HFF-Myc (cell line): ENCODE results near the gene FHIT.

Source experiments
- DNase-seq: peaks from one replicate; pipeline ENCODE4 v3.0.0-alpha.2; 2011; ENCODE audit warnings: low read depth; ENCODE audit errors: extremely low read depth
- H3K4me3 ChIP-seq: replicated peaks from 2 replicates; pipeline ENCODE4 v1.5.1; 2011; ENCODE audit warnings: low read depth, mild to moderate bottlenecking, control low read depth, low read length
- TF ChIP-seq, protein P1 (sequence below): IDR thresholded peaks from 2 replicates; pipeline ENCODE4 v1.5.1; 2012; ENCODE audit warnings: mild to moderate bottlenecking, low read depth, low read length, control low read depth; ENCODE audit errors: missing control alignments

FHIT gene

DNA sequence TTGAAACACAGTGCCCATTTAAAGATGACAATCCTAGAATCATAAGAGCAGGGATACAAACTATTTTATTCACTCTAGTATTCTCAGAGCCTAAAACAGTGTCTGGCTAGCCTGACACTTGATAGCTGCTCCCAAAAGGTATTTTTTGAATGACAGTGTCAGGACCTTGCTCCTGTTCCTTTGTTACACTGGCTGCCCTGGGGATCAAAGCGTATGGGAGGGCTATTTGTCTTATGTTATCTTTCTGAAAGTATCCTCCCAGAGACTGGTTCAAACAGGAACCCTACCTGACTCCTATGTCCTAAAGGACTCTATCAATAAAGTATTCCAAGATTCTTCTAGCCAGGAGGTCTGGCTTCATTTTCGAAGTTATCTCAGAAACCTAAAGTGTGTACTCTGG lies 621.4 kb downstream of the FHIT start:
- no peak overlapping the region for H3K4me3 ChIP-seq
- TF ChIP-seq, protein P1, sequence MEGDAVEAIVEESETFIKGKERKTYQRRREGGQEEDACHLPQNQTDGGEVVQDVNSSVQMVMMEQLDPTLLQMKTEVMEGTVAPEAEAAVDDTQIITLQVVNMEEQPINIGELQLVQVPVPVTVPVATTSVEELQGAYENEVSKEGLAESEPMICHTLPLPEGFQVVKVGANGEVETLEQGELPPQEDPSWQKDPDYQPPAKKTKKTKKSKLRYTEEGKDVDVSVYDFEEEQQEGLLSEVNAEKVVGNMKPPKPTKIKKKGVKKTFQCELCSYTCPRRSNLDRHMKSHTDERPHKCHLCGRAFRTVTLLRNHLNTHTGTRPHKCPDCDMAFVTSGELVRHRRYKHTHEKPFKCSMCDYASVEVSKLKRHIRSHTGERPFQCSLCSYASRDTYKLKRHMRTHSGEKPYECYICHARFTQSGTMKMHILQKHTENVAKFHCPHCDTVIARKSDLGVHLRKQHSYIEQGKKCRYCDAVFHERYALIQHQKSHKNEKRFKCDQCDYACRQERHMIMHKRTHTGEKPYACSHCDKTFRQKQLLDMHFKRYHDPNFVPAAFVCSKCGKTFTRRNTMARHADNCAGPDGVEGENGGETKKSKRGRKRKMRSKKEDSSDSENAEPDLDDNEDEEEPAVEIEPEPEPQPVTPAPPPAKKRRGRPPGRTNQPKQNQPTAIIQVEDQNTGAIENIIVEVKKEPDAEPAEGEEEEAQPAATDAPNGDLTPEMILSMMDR = no peak
- no peak for DNase-seq

DNA sequence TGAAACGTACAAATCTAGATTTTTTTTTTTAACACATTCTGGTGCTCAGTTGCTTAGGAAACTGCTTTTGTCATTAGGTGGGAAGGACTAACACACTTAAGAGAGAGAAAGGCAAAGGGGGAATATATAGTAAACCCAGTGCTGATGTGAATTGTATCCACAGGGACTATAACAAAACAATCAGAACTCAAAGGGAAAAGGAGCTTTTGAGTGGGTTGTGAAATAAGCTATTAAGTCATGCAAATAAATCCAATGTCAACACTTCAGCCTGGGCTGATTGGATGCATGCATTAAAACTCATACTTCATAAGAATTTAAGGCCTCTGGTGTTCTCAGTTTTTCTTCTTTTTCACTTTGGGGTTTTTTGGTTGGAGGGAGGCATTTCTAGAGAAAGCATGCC lies 628.9 kb downstream of the FHIT start:
- no peak overlapping the region for H3K4me3 ChIP-seq
- DNase-seq = no peak
- TF ChIP-seq, protein P1 = no peak

DNA sequence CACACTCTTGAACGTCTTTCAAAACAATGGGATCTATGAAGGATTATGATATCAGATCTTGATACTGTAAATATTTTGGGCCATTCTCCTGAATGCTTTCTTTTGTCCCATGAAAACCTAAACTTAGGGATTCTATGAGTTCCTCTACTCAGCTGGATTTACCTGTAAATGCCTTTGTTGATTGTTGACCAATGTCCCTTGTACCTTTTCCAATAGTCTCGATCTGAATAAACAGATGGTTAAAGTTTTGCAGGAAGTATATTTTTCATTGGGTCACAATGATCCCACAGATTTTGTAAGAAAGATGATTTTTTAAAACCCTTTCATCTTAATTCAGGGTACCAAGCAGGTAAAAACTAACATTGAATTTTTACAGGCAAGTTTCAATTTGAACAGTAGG lies 634.1 kb downstream of the FHIT start:
- DNase-seq = no peak
- TF ChIP-seq, protein P1 = no peak

DNA sequence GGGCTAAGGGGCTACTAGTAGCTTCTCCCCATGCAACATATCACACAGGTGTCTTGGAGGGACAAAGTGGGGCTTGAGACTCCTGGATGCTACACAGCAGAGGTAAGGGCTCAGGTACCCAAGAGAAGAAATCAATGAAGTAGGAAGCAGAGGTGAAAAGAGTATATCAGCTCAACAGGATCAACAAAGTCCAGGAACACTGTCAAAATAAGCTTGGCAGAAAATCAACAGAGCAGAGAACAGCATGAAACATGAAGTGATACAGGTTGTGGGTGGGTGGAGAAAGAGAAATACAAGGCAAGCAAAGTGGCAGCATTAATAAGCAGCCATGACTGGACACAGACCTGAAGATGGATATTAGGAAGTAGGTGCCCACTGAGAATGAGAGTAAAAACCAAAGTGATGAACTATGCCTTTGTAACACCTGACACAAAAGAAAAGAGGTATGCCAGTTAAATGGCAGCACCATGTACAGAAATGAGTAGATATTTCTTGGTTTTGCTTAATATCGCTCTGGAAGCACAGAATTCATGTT lies 637.4 kb downstream of the FHIT start:
- DNase-seq = no peak
- H3K4me3 ChIP-seq = no peak overlapping the region
- TF ChIP-seq, protein P1 = no peak

More for the DNA sequence above, 634.1 kb downstream of the FHIT start:
- no peak overlapping the region for H3K4me3 ChIP-seq

DNA sequence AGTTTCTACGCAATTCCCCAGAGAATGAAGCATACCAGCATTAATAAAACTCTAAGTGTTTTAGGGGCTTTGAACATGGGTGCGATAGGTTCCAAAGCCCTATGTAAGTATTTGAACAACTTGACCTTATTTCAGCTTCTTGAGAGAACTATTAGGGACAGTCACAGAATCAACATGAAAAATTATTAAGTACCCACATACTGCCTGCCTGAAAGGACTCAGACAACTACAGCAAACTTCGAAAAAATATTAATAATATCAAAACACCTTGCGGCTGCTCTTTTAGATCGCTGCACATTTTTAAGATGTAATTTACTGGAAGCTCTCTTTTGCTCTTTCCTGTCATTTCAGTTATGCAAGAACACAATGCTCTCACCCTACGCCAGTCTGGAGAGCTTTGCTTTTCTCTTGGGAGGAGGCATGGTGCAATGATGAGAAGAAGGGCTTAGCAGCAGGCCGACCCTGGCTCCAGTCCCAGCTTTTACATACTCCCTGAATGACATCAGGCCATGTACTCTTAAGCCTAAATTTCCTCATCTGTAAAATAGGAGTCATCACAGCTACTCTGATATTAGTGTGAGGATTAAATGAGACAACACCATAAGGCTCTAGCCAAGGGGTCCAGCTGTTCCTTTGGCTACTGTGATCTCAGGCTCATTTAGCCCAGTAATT lies 640.7 kb downstream of the FHIT start:
- DNase-seq = no peak
- no peak overlapping the region for H3K4me3 ChIP-seq

DNA sequence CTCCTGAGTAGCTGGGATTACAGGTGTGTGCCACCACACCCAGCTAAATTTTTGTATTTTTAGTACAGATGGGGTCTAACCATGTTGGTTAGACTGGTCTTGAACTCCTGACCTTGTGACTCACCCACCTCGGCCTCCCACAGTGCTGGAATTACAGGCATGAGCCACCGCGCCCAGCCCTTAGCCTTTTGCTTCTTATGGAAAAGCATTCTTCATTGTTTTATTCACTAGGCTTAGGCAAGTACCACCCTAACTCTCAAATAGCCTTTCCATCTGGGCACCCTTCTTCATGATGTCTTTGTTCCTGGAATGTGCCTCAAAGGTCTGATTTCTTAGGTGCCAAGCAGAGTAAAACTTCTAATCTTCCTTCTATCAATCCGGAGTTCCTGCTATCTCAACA lies 641.8 kb downstream of the FHIT start:
- H3K4me3 ChIP-seq = no peak overlapping the region
- TF ChIP-seq, protein P1 = no peak
- no peak for DNase-seq

More for the DNA sequence above, 640.7 kb downstream of the FHIT start:
- TF ChIP-seq, protein P1 = no peak
